Activated naive CD8-positive, alpha-beta T cell treated with anti-CD3 and anti-CD28 coated beads, Interleukin-2, amount 50 U/mL, for 16 hours (primary cell): ENCODE results near the gene ZNF358.

Source experiments
- DNase-seq: peaks from one replicate; pipeline ENCODE4 v3.0.0-alpha.2; 2020; ENCODE audit warnings: low read depth, low spot score

ZNF358 gene

DNA sequence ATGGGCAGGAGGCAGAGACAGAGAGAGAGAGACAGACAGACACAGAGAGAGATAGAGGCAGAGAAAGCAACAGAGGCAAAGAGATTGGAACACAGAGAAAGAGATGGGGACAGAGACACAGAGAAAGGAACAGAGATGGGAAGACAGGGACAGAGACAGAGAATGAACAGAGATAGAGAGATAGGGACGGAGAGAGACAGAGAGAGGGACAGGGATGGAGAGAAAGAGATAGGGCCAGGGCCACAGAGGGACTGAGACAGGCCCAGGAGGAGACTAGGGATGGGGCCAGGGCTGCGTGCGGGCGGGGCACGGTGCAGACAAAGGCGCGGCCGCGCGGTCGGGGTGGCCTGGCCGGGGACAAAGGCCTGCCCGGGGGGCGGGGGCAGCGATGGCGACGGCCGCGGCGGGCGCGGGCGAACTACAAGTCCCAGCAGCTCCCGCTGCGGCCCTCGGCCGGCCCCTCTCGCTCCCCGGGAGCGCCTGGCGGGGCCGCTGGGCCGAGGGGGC lies at the start of gene ZNF358:
Gene ZNF358, plus strand, starts transcription at position 459 of the 507 bp plus-strand sequence. CDS start 3,140 bp downstream, outside the sequence.
- DNase-seq, result no peak

DNA sequence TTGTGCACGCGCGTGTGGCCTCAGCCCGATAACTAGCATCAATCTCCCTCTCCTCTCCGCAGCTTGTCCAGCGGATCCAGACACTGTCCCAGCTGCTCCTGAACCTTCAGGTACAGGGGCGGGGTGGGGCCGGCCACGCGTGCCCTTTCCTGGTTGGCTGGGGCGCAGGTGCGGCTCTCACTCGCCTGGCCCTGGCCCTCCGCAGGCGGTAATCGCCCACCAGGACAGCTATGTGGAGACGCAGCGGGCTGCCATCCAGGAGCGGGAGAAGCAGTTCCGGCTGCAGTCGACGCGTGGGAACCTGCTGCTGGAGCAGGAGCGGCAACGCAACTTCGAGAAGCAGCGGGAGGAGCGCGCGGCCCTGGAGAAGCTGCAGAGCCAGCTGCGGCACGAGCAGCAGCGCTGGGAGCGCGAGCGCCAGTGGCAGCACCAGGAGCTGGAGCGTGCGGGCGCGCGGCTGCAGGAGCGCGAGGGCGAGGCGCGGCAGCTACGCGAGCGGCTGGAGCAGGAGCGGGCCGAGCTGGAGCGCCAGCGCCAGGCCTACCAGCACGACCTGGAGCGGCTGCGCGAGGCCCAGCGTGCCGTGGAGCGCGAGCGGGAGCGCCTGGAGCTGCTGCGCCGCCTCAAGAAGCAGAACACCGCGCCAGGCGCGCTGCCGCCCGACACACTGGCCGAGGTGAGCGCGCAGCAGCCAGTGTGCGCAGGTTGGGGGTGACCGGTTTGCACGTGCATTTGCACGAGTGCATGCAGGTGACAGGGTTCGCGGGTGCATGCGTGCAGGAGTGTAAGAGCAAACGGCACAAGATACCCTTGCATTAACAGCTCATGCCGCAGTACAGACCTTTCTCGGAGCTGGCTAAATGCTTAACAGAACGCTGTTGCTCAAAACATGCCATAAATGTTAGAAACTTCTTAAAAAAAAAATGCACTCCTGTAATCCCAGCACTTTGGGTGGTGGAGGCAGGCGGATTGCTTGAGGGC lies 48.6 kb upstream of the ZNF358 start:
- no peak for DNase-seq

DNA sequence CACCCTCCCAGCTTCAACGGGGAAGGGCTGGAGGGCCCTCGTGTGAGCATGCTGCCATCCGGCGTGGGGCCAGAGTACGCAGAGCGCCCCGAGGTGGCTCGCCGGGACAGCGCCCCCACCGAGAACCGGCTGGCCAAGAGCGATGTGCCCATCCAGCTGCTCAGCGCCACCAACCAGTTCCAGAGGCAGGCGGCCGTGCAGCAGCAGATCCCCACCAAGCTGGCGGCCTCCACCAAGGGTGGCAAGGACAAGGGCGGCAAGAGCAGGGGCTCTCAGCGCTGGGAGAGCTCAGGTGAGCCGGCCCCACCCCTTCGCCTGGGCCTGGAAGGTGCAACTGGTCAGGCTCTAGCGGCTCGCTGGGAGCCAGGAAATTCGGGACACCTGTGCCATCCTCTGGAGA lies 47.1 kb upstream of the ZNF358 start:
- DNase-seq, result no peak

DNA sequence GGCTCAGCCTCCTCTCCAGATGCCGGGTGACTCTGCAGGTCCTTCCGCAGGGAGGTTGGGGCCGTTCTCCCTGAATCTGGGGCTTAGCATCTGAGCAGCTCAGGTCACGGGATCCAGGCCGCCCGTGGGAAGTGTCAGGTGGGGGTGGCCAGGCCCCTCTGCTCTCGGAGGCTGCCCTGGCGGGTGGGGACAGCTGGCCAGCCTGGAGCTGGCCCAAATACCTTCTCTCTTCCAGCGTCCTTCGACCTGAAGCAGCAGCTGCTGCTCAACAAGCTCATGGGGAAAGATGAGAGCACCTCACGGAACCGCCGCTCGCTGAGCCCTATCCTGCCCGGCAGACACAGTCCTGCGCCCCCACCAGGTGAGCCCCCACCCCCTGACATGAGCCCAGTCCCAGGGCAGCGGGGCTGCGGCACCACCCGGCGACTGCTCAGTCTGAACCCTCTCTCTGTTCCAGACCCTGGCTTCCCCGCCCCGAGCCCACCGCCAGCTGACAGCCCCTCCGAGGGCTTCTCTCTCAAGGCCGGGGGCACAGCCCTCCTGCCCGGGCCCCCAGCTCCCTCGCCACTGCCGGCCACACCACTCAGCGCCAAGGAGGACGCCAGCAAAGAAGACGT lies 46.1 kb upstream of the ZNF358 start:
- no peak for DNase-seq

DNA sequence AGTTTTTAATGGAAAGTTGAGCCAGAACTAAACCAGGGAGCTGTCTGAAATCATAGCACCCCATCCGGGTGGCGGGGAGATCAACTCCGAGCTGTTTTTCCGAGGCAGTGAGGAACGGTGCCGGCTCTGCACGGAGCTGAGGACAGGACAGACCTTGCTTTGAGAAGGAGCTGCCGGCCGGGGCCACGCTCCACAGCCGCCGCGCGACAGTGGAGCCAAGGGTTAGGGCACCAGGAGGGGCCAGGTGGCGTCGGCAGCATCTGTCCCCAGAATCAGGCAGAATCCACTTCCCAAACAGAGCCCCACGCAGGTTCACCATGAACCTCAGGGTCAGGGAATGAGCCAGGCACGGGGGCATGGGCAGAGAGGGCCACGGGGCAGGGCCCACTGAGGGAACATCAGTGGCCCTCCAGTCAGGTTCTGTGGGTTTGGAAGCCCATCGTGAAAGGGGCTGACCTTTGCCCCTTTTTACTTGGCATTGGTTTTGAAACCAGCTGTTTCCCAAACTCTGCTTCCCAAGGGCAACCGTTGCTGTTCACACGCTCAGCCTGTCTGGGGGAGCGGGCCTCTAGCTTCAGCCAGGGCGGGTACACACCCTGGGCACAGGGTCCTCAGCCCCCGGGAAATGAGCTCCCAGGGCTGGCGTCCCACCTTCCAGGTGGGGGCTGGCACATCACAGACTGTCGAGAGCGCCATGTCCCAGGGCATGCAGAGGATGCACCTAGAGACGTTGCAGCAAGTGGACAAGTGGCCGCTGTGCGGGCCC lies 45.2 kb upstream of the ZNF358 start:
- no peak for DNase-seq

DNA sequence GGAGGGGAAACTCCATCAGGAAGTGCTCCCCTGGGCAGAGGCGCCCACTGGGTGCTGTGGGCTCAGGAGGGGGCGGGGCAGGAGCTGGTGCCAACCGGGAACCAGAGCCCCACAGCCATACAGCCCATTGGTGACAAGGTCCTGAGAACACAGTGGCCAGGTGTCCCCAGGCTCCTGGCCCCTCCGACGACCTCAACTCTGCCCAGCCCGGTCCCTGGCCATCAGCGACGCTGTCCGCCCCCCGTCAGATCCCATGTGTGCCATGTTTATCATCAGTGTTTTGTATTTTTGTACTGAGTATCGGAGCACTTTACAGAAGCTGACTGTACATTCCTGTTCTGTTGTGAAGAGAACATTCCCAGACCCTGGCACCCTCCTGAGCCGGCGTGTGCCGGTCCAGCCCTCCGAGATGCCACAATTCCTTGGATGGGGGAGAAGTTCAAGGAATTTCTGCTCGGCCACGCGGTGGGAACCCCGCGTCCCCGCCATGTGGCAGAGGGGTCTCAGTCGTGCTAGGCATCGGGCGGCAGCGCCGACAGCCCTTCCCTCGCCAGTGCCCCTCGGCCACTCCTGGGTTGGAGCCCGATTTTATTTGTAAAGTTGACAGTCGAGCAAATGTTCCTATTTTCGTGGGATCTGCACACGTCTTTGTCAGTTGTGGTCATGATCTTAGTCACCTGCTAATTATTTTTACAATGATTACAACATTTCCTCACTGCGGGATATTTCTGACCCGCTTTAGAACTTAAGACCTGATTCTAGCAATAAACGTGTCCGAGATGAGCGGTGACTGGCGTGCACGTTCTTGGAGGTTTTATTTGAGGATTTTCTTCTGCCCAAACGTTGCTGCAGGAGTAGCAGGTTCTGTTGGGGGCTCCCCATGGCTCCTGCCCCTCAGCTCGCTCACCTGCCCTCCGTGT lies 43.9 kb upstream of the ZNF358 start:
- DNase-seq, result no peak

DNA sequence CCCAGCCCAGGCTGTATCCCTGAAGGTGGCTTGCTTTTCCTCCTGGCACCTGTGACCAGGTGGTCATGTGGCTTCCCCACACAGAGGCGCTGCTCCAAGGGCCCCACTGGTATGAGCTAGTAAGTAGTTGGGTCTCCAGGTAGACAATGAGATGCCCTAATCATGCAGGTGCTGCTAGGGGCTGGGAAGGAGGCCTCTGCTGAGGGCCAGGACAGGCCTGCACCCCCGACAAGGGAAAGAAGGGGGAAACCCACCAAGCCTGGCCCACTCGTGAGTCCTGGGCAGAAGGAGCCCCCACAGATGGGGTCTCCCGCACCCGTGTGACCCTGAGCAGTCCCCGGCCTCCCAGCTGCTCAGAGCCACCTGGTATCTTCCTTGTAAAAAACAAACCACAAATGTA lies 40.2 kb upstream of the ZNF358 start:
- no peak for DNase-seq

DNA sequence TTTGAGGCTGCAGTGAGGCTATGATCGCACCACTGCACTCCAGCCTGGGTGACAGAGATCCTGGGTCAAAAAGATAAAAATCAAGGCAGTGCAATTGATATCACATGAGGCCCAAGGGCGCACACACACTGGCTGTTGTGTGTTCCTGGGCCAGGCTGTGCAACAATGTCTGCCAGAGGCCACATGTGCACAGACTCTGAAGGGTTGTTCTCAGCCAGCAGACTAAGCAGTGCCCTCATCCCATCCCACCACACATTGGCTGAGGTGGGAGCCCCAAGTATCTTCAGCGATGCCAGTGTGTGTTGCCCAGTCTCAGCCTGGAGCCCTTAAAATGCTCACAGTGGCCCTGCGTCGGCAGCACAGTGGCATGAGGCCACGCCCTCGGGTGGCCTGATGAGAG lies 39.7 kb upstream of the ZNF358 start:
- no peak for DNase-seq

DNA sequence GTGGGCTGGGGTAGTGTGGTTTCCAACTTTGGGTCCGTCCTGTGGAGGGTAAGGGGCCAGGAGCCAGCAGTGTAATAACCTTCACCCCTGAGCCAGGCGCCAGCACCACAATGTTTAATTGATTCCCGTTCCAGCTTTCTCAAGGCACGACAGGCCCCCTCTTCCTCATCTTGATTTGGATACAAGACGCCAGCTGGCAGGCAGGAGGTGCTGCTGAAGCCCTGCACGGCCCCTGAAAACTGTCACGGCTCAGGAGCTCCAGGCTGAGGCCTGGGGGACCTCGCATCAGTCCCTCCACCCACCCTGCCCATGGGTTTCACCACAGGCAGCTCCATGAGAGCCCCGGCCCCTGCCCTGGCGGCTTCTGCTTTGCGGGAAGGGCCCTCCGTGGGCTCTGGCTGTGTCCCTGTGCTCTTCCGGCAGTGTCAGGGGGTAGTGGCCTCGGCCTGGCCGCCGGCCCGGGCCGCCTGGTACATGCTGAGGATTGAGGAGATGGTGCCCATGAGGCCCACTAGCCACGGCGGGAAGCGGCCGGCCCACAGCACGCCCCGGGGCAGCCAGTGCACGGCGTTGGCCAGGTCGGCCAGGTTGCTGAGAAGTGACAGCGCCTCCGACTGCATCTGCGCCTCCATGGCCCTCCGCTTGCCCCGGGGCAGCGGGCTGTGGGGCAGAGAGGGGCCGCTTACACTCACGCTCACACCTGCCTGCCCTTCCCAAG lies 39.0 kb upstream of the ZNF358 start:
- DNase-seq, result no peak

DNA sequence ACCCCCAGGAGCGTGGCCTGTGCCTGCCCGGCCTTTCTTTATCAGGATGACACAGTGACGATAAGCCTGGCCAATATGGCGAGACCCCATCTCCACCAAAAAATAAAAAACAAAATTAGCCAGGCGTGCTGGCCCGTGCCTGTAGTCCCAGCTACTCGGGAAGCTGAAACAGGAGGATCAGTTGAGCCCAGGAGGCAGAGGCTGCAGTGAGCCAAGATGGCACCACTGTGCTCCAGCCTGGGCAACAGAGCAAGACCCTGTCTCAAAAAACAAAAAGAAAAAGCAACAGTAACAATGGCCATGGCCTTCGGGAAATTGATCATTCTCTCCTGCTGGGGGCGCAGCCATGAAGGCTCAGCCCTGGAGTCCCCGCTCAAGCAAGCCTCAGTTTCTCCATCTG lies 38.1 kb upstream of the ZNF358 start:
- no peak for DNase-seq

DNA sequence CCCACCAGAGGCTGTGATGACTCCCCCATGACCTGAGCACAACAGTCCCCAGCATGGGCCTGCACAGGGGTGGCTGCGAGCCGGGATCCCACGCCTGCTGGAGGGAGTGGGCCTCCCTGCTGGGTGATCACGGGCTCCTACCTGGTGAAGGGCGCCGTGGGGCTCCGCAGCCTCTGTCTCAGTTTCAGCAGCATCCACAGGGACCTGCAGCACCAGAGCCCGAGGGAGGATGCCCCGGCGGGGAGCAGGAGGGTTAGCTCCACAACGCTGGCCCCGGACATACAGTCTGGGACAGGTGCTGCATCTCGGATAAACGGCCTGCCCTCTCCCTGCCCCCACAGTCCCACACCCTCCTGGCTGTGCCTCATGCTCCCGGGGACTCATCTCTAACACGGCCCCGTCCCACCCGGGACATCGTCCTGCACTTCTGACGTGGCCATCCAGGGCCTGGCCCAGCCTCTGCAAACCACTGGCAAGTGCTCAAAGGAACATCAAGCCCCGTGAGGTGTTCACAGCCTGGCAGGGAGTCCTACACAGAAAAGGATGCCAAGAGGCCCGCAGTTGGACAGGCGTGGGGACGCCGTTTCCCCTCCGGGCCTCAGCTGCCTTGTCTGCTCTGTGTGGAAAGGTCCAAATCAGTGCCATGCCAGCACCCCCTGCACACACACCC lies 37.6 kb upstream of the ZNF358 start:
- no peak for DNase-seq

DNA sequence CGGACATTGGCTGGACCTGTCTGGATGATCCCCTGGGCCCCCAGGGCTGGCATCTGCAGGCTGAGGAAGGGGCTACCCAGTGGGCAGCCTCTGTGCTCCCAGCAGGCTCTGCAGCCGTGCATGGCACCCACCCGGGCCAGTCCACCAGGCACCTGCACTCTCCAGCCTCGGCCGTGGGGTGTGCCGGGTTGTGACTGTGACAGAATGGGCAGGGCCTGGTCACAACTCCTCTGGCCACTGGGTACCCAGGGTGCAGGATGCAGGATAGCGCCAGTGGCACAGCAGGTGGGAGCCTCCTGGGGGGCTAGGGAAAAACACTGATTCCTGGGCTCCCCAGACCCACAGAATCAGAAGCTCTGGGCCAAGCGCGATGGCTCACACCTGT lies 37.1 kb upstream of the ZNF358 start:
- no peak for DNase-seq

DNA sequence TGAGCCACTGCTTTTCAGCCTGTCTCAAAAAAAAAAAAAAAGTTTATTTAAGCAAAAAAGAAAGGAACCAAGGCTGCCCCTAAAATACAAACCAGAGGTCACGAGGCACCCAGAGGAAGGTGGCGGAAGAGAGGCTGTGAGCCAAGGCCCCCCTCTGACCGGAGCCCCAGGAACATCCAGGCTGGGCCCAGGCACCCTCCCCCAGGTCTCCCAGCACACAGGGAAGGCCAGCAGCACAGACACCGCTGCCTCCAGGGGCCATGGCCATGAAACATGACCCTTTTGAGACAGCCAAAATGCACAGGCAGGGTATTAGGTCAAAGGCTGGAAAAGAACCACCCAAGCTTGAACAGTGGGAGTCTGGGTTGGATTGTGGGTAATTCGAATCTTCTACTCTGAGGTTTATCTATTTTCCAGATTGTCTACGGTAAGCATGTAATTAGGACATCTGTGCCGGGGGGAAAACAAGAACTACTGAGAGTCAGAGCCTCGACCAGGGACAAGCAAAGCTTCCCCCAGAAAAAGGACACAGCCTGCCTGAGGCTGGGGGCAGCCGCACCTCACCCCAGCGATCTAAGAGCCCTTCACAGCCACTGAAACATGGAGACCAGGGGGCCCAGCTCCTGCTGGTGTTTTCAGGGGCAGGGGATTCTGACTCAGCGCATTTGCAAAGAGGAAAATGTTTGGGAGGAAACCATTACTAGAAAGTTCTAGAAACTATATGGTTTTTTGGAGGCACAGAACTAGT lies 35.5 kb upstream of the ZNF358 start:
- DNase-seq, result no peak

DNA sequence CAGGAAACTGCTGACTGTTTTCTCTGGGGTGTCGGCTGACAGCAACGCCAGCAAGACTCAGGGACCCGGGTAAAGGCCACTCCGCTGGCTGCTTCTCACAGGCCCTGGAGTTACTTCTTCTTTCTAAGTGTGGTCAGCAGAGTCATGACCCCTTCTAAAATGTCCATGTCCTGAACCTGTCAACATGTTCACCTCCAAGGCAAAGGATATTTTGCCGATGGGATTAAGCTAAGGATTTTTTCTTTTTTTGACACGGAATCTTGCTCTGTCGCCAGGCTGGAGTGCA lies 35.0 kb upstream of the ZNF358 start:
- DNase-seq, result no peak

DNA sequence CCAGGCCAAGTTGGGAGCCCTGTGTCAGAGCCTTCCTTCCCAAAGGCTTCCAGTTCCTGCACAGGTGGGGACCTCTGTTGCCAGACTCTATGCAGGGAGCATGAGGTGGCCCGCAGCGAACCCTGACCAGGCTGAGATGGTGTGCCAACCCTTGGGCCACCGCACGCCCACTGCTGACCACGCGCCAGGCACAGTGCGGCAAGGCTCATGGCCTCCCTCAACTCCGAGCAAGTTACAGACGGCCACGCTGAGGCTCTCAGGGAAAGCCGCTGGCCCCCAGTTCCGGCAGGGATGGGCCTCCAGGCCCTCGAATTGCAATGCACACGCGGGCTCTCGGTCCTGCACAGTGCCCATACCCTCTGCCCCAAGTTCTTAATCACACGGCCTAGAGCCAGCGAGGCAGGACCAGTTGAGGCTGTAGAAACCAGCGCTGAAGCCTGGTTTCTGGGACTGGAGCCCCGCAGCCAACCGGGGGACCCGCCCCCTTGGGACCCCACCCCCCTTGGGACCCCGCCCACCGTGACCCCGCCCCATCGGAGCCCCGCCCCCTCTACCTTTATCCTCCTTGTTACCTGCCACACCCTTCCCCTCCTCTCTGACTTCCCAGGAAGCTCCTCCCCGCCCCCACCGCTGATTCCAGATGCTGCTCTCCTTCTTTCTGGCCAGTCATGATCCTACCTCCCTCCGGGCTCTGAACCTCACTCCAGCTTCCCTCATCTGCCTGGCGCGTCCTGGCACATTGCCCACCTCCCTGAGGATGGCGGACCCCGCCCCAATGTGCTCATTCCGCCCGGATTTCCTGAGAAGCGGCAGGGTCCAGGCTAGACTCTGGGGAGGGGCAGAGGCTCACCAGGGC lies 33.1 kb upstream of the ZNF358 start:
- DNase-seq, result no peak

DNA sequence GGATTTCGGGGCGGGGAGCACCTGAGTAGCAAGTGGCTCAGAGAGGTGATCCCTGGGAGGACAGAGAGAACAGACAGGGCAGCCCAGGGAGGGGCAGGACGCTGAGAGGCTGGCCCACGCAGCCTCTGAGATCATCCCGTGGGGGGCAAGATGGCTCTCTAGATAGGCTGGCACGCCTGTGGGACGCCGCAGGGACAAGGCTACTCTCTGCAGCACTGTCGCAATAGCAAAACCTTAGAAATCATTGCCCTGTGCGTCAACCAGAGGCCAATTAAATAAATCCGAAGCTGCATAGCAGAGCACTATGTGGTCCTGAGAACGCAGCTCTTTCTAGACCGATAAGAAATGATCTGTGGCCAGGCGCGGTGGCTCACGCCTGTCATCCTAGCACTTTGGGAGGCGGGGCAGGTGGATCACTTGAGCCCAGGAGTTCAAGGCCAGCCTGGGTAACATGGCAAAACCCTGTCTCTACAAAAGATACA lies 32.1 kb upstream of the ZNF358 start:
- DNase-seq, result no peak

DNA sequence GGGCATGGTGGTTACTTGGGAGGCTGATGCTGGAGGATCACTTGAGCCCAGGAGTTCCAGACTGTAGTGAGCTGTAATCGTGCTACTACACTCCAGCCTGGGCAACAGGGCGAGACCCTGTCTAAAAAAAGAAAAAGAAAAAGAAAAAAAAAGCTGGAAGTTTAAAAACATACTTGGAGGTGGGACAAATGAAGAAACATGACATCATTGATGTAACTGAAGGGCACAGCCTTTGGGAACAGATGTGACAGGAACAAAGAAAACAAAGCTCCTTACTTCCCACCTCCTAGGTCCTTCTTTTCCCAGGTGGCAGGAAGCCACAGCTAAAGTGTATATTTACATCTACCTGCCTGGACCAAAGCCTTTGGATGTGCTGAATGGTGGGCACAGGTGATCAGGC lies 29.0 kb upstream of the ZNF358 start:
- DNase-seq, result no peak

DNA sequence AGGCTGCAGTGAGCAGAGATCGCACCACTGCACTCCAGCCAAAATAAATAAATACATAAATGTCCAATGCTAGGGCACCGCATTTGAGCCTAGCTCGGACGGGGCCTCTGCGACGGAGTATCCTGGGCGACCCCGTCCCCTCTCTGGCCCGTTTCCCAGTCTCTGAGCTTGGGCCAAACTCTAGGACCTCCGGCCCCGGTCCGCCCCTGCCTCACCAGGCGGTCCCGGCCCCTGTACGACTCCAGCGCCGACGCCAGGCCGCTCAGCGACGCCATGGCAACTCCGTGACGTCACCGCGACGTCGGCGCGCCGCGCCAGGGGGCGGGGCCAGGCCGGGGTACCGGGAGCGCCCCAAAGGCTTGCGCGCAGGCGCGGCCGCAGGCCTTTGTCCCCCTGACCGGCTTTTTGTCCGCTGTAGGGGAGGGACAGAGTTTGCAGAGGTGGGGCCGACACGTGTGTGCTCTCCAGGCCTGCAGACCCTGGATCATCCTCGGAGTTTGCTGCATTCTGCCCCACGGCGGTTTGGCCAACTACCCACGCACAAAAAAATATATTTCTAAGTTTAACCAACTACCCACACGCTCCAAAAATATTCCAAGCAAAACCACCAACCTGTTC lies 27.1 kb upstream of the ZNF358 start, which contains the start of gene PEX11G:
Gene PEX11G, minus strand, starts transcription at position 300 of the 618 bp plus-strand sequence. Its CDS starts 25 bp downstream, at position 275.
- peak; percentile 77 for DNase-seq
